GM19023 (cell line): ENCODE data around the gene CDH3.

Experiments
- ATAC-seq: cut with Tn5 transposase; IDR thresholded peaks from one replicate; pipeline ENCODE4 v1.9.1; 2021; ENCODE audit warnings: mild to moderate bottlenecking, moderate library complexity; ENCODE audit not compliant: unreplicated experiment

The CDH3 gene

DNA sequence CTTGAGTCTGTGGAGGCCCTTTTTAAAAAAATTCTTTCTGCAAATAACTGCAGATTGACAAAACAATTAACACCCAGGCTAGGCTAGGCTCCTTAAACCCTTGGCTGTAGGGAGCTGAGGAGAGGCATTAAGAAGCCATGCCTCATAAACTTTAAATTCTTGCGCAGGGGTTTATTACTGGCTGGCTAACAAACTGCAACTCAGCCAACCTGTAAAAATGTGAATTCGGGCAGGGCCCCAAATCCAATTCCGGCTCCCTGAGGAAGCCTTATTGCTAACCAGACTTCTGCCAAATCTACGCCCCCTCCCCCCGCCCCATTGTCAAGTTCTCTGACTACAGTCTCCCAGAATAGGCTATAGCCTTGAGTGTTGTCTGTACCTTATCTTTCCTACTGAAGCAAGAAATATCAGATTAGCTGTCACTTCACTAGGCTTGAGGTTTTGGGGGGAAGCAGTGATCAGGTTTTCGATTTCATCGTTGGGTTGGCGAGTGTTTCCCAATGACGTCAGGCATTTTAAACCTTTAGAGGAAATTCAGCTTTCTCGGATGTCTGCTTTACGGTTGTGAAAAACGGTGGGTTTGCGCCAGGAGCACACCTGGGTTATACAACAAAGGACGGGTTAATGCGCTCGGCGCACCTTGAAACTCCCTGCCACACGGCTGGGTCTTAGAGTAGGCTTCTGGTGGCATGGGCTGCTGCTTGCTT, 2.0 kb downstream of the CDH3 start:
- ATAC-seq = no peak

DNA sequence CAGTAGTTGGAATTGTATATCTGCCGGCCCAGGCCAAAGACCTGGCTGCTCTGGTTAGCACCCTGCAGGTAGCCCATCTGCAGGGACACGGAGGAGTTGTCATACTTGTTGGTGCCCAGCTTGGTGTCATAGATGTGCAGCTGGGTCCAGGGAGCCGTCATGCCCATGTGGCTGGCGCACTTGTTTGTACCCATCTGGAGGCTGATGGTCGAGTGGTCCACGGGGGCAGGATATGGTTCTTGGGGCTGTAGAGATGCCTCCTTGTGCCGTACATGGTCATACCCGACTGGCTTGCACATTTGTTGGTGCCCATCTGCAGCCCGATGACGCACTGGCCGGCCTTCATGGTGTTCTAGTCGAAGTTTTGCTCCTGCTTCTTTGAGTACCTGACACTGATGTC, 6.0 kb downstream of the CDH3 start:
- ATAC-seq = no peak

DNA sequence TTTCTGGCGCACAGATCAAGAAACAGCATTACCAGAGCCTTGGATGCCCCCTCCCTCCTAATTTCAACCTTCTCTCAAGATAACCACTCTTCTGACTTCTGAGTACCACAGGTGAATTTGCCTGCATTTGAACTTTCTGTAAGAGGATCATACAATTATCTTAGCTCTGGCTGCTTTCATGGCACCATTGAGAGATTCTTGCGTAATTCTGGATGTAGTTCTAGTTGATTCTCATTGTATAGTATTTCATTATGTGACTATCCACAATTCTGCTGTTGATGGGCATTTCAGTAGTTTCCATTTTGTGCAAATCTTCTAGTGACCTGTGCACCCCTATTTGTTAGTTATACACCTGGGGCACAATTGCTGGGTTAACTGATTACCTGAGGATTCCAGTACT, 7.5 kb downstream of the CDH3 start:
- ATAC-seq = no peak

DNA sequence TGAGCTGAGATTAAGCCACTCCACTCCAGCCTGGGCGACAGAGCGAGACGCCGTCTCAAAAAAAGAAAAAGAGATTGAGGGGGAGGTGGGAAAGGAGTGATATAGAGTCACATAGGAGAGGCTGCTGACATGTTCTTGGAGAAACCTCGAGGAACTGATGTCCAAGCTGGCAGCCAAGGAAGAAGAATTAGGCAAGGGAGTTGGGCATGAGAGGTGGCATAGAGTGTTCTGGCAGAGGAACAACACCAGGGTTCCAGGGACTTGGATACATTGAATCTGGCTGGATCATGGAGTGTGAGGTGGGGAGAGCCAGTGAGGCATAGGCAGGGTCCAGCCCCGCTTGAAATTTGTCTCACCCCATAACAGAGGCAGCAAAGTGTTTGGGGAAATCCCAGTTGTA, 10.7 kb downstream of the CDH3 start:
- no peak for ATAC-seq

DNA sequence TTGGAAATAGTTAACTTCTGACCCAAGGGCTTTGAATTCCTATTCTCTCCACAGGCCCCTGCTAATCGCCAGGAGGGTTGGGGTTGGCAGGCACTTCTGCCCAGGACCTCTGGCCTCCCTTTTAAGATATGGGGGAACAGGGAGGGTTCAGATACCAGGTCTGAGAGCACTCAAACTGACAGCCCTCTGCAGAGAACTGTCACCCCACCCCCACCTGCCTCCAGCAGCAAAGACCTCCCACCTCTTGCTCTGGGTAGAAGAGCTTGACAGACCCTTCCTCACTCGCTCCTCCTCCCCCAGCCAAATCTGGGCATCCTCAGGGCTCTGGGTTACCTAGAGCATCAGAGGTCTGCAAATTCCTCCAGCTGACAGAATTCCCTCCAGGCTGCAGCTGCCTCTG, 11.6 kb downstream of the CDH3 start:
- ATAC-seq = no peak

DNA sequence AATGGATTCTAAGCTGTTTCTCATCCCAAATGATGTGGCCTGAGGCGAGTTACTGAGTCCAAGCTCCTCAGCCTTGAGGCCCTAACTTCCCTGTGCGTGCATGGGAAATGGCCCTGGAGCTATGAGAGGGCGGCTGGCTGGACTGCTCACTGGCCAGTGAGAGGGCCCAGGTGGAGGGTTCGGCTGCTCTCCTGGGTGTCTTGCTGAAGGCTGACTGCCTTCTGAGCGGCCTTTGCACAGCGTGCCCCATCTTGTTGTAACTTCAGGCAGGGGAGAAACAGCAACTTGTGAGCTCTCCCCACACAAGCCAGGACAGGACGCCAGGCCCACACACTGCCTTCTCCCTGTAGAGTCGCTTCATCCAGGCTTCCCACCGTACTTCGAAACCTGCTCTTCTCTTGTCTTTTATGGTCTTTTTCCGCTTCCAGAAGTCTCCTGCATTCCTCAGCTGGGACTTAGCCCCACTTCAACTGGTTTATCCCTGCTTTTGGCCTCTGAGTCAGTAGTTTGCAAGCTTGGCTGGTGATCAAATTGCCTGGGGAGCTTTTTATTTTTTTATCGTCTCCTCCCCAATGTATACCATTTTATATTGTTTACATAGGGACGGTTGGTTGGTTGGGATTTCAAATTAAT, 13.3 kb downstream of the CDH3 start:
- ATAC-seq = no peak

DNA sequence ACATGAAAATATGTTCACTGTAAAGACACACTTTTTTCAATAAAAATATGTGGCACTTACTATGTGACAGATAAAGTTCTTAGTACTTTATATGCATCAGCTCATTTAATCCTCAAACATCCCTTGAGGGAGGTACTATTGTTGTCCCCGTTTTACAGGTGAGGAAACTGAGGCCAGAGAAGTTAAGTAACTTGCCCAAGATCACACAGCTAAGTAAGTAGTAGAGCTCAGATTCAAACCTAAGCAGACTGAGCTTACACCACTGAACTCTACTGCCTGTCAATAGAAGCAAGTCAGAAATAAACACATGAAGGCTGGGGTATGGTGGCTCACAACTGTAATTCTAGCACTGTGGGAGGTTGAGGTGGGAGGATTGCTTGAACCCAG, 13.9 kb downstream of the CDH3 start:
- ATAC-seq = no peak

DNA sequence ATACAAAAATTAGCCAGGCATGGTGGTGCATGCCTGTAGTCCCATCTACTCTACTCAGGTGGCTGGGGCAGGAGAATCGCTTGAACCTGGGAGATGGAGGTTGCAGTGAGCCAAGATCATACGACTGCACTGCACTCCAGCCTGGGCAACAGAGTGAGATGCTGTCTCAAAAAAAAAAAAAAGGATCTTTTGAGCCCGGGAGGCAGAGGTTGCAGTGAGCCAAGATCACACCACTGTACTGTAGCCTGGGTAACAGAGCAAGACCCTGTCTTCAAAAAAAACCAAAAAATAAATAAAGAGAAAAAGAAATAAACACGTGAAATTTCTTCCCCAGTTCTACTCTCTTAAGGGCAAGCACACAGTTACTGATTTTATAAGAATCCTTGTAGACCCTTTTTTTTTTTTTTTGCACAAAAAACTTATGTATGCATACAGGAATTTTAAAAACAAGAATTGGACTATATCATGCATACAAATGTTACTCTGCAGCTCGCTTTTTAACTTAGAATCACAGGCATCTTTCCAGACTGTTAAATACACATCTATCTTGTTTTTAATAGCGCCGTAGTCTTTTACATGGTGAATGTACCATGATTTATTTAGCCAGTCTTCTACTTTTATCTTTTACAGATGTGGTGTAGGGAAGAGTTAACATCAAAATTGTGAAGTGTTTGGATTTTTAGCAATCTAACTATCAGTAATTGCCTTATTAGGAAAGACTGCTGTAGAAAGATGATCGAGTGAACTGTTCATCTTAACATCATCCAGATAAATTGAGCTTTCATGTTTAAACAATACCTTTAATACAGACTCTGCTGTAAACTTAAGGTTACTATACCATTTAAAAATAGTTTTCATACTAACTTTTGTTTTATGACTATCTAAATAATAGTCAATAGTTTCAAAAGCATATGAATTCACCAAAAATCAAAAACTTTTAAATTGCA, 14.6 kb downstream of the CDH3 start:
- ATAC-seq = no peak

DNA sequence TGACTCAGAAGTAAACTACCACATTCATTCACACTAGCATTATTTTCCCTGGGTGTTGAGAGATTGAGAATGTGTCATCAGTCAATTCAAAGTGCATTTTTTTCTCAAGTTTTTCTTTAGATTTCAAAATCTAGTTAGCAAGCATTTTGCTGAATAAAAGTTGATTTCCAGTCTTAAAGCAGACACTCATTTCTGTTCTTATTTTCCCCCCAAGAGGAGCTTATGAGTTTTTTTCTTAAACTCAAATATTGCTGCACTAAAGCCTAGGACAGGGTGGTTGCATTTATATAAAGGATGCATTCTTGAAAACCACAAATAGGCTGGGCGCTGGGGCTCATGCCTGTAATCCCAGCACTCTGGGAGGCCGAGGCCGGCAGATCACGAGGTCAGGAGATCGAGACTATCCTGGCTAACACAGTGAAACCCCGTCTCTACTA, 15.3 kb downstream of the CDH3 start:
- no peak for ATAC-seq

DNA sequence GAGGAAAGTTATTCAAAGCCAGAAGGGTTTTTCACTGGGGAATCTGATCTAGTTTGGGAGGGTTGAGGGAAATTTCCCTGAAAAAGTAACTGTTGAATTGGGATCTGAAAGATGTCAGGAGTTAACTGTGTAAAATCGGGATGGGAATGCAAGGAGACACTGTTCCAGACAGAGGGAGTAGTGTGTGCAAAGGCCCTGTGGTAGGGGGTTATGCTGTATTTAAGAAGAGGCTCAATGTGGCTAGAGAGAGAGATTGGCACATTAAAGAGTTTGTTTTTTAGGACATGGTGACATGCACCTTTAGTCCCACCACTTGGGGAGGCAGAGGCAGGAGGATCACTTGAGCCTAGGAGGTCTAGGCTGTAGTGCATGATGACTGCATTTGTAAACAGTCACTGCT, 16.9 kb downstream of the CDH3 start:
- no peak for ATAC-seq

DNA sequence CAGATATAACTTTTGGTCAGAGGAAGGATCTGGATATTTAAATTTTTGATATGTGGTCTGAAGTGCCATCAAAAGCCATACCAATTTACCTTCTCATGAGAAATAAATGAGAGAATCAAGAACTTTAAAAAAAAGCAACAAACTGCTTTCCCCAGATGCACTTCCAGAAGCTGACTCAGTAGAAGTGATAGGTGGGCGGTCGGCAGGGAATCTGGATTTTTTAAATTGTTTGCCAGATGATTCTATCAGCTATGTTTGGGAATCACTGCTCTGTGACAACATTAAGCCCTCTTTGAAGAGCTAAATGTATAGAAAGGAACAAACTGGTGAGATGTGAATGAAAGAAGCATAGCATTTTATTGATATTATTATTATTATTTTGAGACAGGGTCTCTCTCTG, 19.2 kb downstream of the CDH3 start:
- no peak for ATAC-seq

DNA sequence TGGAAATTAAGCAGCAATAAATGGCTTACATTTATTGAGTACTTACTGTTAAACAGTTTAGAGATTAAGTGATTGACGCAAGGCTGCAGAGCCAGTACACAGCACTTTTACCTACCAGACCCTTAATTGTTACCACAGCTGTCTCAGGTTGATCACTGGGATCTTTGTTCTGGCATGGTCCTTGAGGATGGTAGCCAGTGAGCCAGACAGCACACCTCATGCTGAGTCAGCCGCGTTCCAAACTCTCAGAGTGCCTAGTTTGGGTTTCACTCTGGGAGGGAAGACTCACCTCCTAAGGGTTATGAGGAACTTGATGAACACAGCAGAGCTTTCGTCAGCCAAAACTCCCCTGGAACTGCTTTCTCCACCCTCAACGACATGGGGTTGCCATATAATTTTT, 20.4 kb downstream of the CDH3 start:
- no peak for ATAC-seq

DNA sequence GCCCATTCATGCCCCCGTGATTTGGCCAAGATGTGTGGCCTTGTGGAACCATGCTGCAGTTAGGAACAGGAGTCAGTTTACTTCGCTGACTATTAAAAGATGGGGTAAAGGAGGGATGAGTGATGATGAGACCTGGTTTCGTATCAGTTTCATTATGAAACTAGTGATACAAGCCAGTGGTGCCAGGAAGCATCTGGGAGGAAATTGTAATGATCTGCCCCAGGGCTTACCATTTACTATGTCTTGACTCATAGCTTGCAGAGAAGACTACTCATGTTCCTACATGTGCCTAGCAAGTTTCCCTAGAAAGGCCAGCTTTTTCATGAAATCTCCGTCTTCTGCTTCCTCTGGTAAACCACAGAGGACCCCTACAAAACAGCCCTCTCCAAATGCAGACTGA, 23.2 kb downstream of the CDH3 start:
- no peak for ATAC-seq

DNA sequence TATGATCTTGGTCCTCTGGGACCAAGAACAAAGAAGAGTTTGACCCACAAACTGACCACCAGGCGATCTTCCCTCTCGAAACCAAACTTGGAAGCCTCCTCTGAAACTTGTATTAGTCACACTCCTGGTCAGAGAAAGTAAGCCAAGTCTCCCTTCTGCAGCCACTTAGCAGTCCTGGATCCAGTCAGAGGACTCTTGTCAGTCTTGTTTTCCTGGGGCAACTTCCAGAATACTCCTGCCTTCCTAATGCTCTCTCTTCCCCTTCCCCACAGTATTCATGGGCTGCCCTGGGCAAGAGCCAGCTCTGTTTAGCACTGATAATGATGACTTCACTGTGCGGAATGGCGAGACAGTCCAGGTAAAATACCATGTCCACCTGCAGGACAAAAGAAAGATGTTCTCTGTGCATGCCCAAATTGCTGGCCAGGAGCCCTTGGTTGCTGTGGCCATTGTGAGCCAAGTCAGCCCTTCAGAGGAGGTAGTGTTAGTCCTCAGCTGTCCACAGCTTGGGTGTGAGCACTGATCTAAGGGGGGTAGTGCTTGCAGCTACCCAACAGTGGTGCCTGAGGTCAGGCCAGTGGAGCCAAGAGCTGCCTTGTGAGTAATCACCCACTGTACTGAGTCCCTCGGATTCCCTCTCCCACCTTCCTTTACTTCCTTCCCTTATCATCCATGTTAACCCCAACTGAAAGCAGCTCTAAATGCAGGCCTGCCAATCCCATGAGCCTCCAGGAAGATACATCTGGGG, 31.2 kb downstream of the CDH3 start:
- ATAC-seq = no peak

DNA sequence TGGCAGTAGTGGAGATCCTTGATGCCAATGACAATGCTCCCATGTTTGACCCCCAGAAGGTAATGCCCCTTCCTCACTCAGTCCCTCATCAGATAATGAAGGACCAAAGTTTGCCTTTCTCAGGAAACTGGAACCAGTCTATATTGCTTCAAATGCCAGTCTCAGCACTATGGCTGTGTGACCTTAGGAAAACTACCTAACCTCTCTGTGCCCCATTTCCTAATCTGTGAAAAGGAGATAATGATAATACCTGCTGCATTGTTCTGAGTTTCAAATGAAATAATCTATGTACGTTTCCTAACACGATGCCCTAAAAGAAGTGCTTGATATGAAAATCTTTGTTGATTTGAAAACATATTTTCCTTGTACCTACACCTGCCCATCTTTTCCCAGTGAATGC, 35.9 kb downstream of the CDH3 start:
- ATAC-seq = no peak

DNA sequence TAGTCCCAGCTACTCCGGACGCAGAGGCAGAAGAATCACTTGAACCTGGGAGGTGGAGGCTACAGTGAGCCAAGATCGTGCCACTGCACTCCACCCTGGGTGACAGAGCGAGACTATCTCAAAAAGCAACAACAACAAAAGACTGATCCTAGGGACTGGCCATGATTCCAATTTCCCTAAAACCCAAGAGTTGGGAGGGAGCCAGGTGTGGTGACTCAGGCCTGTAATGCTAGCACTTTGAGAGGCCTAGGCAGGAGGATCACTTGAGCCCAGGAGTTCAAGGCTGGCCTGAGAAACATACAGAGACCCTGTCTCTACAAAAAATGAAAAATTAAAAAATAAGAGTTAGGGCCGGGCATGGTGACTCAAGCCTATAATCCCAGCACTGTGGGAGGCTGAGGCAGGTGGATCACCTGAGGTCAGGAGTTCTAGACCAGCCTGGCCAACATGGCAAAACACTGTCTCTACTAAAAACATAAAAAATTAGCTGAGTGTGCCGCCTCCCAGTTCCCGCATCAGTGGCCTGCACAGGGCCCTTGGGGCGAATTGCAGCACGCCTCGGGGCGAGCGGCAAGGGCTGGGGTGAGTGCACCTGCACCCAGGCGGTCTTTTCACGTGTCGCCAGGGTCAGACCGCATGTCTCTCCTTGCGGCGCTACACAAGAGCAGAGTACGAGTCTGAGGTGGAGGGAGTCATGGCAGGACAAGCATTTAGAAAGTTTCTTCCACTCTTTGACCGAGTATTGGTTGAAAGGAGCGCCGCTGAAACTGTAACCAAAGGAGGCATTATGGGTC, 40.8 kb downstream of the CDH3 start:
- no peak for ATAC-seq

DNA sequence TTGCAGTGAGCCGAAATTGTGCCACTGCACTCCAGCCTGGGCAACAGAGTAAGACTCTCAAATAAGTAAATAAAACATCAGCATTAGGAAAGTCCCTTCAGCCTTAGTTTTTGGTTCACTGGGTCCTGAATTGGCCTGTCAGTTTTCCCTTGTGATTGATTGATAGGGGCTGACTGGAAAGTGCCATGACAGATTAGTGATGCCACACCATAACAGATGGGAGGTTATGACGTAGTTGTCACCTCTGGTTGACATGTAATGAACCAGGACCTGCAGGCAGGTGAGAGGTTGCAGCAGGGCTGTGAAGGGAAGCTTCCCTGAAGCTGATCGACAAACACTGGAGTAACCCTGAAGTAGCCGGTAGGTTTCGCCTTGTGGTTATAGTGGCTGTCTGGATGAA, 41.8 kb downstream of the CDH3 start:
- ATAC-seq = no peak

DNA sequence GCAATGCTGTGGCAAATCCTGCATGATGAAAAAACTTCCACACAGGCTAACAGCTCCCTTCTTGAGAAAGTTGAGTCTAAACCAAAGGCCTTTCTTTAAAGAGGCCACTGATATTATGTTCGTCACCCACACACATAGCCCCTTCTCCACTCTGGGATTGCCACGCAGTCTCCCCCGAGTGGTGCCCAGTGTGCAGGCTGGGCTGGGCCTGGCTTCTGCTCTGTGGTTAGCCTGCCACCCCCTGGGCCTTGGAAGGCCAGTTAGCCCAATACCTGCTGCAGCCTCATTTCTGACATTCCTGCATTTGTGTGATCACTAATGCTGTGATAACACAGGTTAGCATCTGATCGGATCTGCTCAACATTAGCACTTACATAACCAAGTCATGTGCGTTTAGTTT, 44.8 kb downstream of the CDH3 start:
- ATAC-seq = no peak

DNA sequence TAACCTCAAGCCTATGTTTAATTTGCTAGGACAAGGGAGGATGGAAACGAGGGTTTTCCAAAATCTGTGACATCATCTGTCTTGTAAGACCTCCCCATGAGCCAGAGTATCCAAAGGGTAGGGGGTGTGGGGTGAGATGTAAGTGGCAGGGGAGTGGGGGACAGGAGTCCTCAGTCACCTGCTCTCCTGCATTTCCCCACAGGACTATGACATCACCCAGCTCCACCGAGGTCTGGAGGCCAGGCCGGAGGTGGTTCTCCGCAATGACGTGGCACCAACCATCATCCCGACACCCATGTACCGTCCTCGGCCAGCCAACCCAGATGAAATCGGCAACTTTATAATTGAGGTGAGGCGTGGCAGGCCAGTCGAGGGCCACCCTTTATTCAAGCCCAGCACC, 50.5 kb downstream of the CDH3 start:
- no peak for ATAC-seq

DNA sequence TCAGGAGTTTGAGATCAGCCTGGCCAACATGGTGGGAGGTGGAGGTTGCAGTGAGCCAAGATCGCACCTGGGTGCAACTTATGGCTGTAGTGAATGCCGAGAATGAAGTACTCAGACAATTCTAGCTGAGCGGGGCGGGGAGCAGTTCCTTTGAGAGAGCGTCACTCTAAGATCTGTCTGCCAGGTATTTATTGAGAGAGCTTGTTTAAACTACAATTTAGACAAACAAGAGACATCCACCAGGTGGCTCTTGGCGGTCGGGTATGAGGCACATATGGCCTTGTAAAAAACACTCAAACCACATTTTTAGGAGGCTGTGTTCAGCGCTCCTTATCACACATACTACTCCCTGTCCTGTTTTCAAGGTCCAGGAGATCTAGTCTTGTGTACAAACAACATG, 51.4 kb downstream of the CDH3 start:
- no peak for ATAC-seq
